OCI-LY1 (cell line): ENCODE measurements around the gene CA5A.

Experiments used
- CTCF ChIP-seq: fragments of 200-600 bp; sonication (generic), shearing (Covaris generic); IDR thresholded peaks from 2 replicates; pipeline ENCODE4 v1.5.1; 2017; ENCODE audit warnings: mild to moderate bottlenecking, antibody characterized with exemption, low read length, moderate library complexity, mixed read lengths
- EZH2 ChIP-seq: fragments of 200-600 bp; sonication (generic), shearing (Covaris generic); IDR thresholded peaks from 2 replicates; pipeline ENCODE4 v1.8.0; 2017; ENCODE audit warnings: borderline replicate concordance, mixed run types, mild to moderate bottlenecking, antibody characterized with exemption, low read length, moderate library complexity, mixed read lengths

- TF ChIP-seq CTCF (no peak), EZH2 (no peak)
These were observed 27.1 kb upstream of the CA5A start for GRCh38 chr16:87963400-87963799.
